ENCODE data around the gene AFTPH.

- no peak for TF ChIP-seq POLR2A (IDR thresholded peaks at IDR 0.05)
- TF ChIP-seq CTCF (IDR thresholded peaks at IDR 0.05), result no peak
- no peak for TF ChIP-seq POLR2AphosphoS5 (IDR thresholded peaks at IDR 0.05)
These were observed 9.0 kb upstream of the AFTPH start for GRCh38 chr2:64515086-64515485.
